Neural progenitor cell (in vitro differentiated cells): ENCODE results near the gene KSR1.

Experiments used
- CTCF ChIP-seq: fragments of 200-600 bp; sonication (generic); IDR thresholded peaks from 2 replicates; pipeline ENCODE4 v1.5.1; 2017; ENCODE audit warnings: antibody characterized with exemption, mild to moderate bottlenecking
- EZH2 ChIP-seq: fragments of 200-600 bp; sonication (generic); IDR thresholded peaks from 2 replicates; pipeline ENCODE4 v1.6.1; 2017; ENCODE audit warnings: antibody characterized with exemption, mild to moderate bottlenecking, moderate library complexity
- EZH2phosphoT487 ChIP-seq: fragments of 200-600 bp; sonication (generic); IDR thresholded peaks from 2 replicates; pipeline ENCODE4 v1.6.1; 2017; ENCODE audit warnings: antibody characterized with exemption

GRCh38 chr17:27490391-27490790 is 34.1 kb downstream of the KSR1 start:
- TF ChIP-seq CTCF (no peak), EZH2 (no peak), EZH2phosphoT487 (no peak)
